Body of pancreas (tissue), 4 donors: ENCODE measurements around the gene MTA3. TPM values are rescaled to one million over a fixed set of nuclear protein-coding genes. Genes with fewer than 3 reads are reported as not detected.
"Not testable (repeated sequence)": the region's sequence is repeated elsewhere in the genome, so short reads cannot be mapped to it uniquely, and the experiment has no call there.

Experiments
- ATAC-seq: fragments of 150-250 bp; one replicate; pipeline ENCODE4 v1.9.1; 2016
- DNase-seq, 4 donors: peaks; one replicate each; pipeline ENCODE4 v3.0.0-alpha.2; 2019
- H3K27ac ChIP-seq, 4 donors: fragments of 200-600 bp; sonication (generic); 1 replicate in 3 of 4; 2 replicates in 1 of 4; pipeline versions ENCODE4 v1.5.1 to v1.6.1; 2016 to 2019; ENCODE audit warnings: mild to moderate bottlenecking in 1 of 4, mixed read lengths in 1 of 4, moderate library complexity in 1 of 4
- H3K27me3 ChIP-seq, 2 donors: fragments of 200-600 bp; sonication (generic); one replicate each; pipeline ENCODE4 v1.6.0; 2016; ENCODE audit warnings: mild to moderate bottlenecking in 1 of 2
- H3K36me3 ChIP-seq, 2 donors: fragments of 200-600 bp; sonication (generic); replicated peaks in 1 of 2; 2 replicates each; pipeline ENCODE4 v1.5.1; 2016; ENCODE audit warnings: low read depth in 2 of 2; ENCODE audit not compliant: insufficient read depth in 1 of 2
- H3K4me1 ChIP-seq: fragments of 200-600 bp; sonication (generic); one replicate; pipeline ENCODE4 v1.6.0; 2016
- H3K4me3 ChIP-seq, 2 donors: fragments of 200-600 bp; sonication (generic); 1 replicate in 1 of 2; 2 replicates in 1 of 2; pipeline ENCODE4 v1.5.1; 2016 to 2019
- H3K9me3 ChIP-seq, 3 donors: fragments of 200-600 bp; sonication (generic); 1 replicate in 2 of 3; 2 replicates in 1 of 3; pipeline ENCODE4 v1.5.1; 2016
- POLR2A ChIP-seq, 3 donors: fragments of 450-650 bp; IDR thresholded peaks; one replicate each; pipeline ENCODE4 v1.6.1; 2016; ENCODE audit warnings: antibody characterized with exemption in 3 of 3, mild to moderate bottlenecking in 2 of 3
- WGBS, 2 donors: methylation state at CpG; one replicate each; pipeline ENCODE4 v1.1.5; 2017; 5-methylcytosine and 5-hydroxymethylcytosine counted together
- intact Hi-C: fragments of 100-400 bp; cut with DNase I; formaldehyde crosslinking; loops from one replicate; pipeline ENCODE4 v1.15.1; 2023
- total RNA-seq, 2 donors: library from RNA; depleted of rRNA; stranded (reverse); fragments of >200 nt; gene quantifications; one replicate each; pipeline ENCODE4 v1.1.0, GENCODE V29; 2016
- TF ChIP-seq, protein P1 (sequence below), 7 experiments: fragments of 450-650 bp in 4 of 7; fragments of 200-600 bp in 3 of 7; sonication (generic) in 3 of 7; IDR thresholded peaks; one replicate each; pipeline ENCODE4 v1.5.1; 2016 to 2019; ENCODE audit warnings: antibody characterized with exemption in 7 of 7

Gene MTA3
- total RNA-seq, 2 donors from 2014 or later = 23.1 to 31.1 TPM

- no peak for DNase-seq
- peaks cover 9% of the 10 kb centered on the region for H3K4me1 ChIP-seq
- intact Hi-C loops = no loop called here
- 53 to 59% methylated on average over 5 of the region's 5 CpGs for WGBS, 2 donors
- H3K27me3 ChIP-seq = no peaks in the 10 kb centered on the region
- H3K27ac ChIP-seq = no peak overlapping the region
- H3K36me3 ChIP-seq = no peaks in the 10 kb centered on the region
- no peaks in the 10 kb centered on the region for H3K9me3 ChIP-seq
- TF ChIP-seq, protein P1, sequence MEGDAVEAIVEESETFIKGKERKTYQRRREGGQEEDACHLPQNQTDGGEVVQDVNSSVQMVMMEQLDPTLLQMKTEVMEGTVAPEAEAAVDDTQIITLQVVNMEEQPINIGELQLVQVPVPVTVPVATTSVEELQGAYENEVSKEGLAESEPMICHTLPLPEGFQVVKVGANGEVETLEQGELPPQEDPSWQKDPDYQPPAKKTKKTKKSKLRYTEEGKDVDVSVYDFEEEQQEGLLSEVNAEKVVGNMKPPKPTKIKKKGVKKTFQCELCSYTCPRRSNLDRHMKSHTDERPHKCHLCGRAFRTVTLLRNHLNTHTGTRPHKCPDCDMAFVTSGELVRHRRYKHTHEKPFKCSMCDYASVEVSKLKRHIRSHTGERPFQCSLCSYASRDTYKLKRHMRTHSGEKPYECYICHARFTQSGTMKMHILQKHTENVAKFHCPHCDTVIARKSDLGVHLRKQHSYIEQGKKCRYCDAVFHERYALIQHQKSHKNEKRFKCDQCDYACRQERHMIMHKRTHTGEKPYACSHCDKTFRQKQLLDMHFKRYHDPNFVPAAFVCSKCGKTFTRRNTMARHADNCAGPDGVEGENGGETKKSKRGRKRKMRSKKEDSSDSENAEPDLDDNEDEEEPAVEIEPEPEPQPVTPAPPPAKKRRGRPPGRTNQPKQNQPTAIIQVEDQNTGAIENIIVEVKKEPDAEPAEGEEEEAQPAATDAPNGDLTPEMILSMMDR (IDR thresholded peaks at IDR 0.05) = no peak
- no peak for TF ChIP-seq POLR2A (IDR thresholded peaks at IDR 0.05)
- no peak overlapping the region for H3K4me3 ChIP-seq
- no peak for ATAC-seq
These were observed 11.1 kb upstream of the MTA3 start for GRCh38 chr2:42557306-42557705.

DNA sequence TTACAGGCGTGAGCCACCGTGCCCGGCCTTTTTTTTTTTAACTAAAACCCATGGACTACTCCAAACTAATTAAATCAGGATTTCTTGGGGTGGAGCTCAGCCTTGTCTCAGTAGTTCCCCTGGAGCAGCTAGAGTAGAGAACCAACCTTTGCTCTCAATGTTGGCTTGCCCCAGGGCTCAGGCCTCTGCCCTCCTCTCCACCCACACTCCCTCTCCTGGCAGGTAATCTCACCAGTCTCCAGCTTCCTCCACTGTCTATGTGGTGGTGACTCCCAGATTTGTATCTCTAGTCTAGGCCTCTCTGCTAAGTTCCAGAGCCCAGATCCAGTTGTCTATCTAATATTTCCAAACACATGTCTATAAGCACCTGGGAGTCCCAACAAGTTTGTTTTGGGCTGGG lies 9.6 kb upstream of the MTA3 start:
- DNase-seq (no peak), ATAC-seq (no peak)
- no peaks in the 10 kb centered on the region for H3K27me3 ChIP-seq

DNA sequence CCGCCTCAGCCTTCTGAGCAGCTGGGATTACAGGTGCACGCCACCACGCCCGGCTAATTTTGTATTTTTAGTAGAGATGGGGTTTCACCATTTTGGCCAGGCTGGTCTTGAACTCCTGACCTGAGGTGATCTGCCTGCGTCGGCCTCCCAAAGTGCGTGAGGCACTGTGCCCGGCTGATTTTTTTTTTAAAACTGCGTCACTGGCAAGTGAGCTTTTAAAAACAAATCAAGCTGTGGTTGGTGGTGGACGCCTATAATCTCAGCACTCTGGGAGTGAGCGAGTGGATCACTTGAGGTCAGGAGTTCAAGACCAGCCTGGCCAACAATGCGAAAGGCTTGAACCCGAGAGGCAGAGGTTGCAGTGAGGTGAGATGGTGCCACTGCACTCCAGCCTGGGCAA lies 8.3 kb upstream of the MTA3 start:
- H3K36me3 ChIP-seq, H3K9me3 ChIP-seq, H3K27me3 ChIP-seq, H3K27ac ChIP-seq, H3K4me3 ChIP-seq, intact Hi-C loops, DNase-seq, ATAC-seq: not testable (repeated sequence)
- 87 to 92% methylated on average over 13 of the region's 13 CpGs for WGBS, 2 donors
- peaks cover 20% of the 10 kb centered on the region for H3K4me1 ChIP-seq

More for the DNA sequence above, 9.6 kb upstream of the MTA3 start:
- no peaks in the 10 kb centered on the region for H3K9me3 ChIP-seq
- TF ChIP-seq, protein P1 (IDR thresholded peaks at IDR 0.05) = no peak
- TF ChIP-seq POLR2A (IDR thresholded peaks at IDR 0.05) = no peak
- no peaks in the 10 kb centered on the region for H3K36me3 ChIP-seq
- peaks cover 20% of the 10 kb centered on the region for H3K4me1 ChIP-seq
- WGBS, 2 donors = 92 to 96% methylated on average over 3 of the region's 3 CpGs
- no peak overlapping the region for H3K27ac ChIP-seq
- intact Hi-C loops = no loop called here
- H3K4me3 ChIP-seq = no peak overlapping the region

GRCh38 chr2:42560899-42561298 lies 7.5 kb upstream of the MTA3 start:
- no peaks in the 10 kb centered on the region for H3K9me3 ChIP-seq
- peaks cover 20% of the 10 kb centered on the region for H3K4me1 ChIP-seq
- WGBS, 2 donors = 88 to 95% methylated on average over 1 of the region's 1 CpG
- no peak overlapping the region for H3K27ac ChIP-seq
- no peak overlapping the region for H3K4me3 ChIP-seq
- no peak for TF ChIP-seq POLR2A (IDR thresholded peaks at IDR 0.05)
- TF ChIP-seq, protein P1 (IDR thresholded peaks at IDR 0.05) = no peak
- H3K27me3 ChIP-seq = no peaks in the 10 kb centered on the region
- ATAC-seq = no peak
- no peaks in the 10 kb centered on the region for H3K36me3 ChIP-seq
- intact Hi-C loops = no loop called here
- DNase-seq = no peak

GRCh38 chr2:42562474-42563144 lies 5.8 kb upstream of the MTA3 start:
- peak; percentile 99 for ATAC-seq
- intact Hi-C loops = no loop called here
- Histone ChIP-seq H3K36me3 (no peaks in the 10 kb centered on the region), H3K4me3 (no peak overlapping the region), H3K9me3 (no peaks in the 10 kb centered on the region), H3K27me3 (no peaks in the 10 kb centered on the region), H3K27ac (peak overlapping the region; percentile 30 to 66 (median 50)), H3K4me1 (peaks cover 22% of the 10 kb centered on the region)
- TF ChIP-seq, protein P1 (IDR thresholded peaks at IDR 0.05) = no peak
- TF ChIP-seq POLR2A (IDR thresholded peaks at IDR 0.05) = no peak
- WGBS, 2 donors = 52 to 56% methylated on average over 4 of the region's 4 CpGs
- peak; percentile 78 to 89 (median 86) for DNase-seq
